ENCODE data around the gene MYO9B. TPM values are rescaled to one million over a fixed set of nuclear protein-coding genes. Genes with fewer than 3 reads are reported as not detected.
"Not testable (repeated sequence)": the region's sequence is repeated elsewhere in the genome, so short reads cannot be mapped to it uniquely, and the experiment has no call there.

Gene MYO9B
- total RNA-seq, 2 donors from 2014 or later: 69.9 to 82.2 TPM

DNA sequence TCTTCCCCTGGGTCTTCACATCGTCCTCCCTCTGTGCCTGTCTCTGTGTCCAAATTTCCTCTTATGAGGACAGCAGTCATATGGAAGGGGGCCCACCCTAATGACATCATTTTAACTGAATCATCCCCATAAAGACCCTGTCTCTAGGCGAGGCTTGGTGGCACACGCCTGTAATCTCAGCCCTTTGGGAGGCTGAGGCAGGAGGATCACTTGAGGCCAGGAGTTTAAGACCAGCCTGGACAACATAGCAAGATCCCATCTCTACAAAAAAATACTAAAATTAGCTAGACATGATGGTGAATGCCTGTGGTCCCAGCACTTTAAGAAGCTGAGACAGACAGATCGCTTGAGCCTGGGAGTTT lies 4.8 kb downstream of the MYO9B start:
- intact Hi-C loops (cut with DNase I, micrococcal nuclease): no loop called here
- DNase-seq (no peak), ATAC-seq (no peak)

DNA sequence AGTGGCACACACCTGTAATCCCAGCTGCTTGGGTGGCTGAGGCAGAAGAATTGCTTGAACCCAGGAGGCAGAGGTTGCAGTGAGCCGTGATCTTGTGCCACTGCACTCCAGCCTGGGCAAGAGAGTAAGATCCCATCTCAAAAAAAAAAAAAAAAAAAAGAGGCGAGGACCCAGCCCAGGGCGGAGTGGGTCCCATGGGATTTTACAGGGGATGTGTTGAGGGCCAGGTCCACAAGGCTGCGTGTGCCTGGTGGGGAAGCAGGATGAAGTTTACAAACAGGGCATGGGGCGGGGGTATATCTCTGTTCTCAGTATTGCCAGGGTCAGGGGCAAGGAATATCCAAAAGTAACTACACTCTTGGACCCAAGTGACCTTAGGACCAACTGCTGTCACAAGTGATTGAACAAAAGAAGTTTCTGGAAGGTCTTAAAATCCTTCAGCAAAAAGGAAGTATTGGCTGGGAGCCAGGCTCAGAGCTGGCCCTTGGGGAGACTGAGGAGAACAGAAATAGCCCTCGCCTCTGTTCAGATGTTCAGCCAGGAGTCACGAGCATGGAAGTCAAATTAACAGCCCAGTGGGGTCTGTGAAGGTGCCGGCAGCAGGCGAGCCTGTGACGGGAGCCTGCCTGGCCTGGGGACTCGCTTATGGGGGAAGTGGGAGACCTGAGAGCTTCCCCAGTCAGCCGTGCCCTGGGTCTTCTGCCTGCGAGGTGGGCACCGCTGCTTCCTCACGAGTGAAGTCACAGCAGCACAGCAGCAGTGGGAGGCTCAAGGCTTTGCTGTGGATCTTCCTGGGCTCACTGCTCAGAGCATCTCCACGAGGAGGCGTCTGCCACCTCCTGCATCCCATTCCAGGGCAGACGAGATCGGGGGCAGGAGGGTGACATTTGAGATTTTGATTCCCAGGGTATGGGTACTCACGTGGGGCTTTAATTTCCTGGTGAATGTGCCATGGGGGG lies 6.4 kb downstream of the MYO9B start:
- intact Hi-C loops (cut with DNase I, micrococcal nuclease): no loop called here
- ATAC-seq: no peak
- no peak for DNase-seq

DNA sequence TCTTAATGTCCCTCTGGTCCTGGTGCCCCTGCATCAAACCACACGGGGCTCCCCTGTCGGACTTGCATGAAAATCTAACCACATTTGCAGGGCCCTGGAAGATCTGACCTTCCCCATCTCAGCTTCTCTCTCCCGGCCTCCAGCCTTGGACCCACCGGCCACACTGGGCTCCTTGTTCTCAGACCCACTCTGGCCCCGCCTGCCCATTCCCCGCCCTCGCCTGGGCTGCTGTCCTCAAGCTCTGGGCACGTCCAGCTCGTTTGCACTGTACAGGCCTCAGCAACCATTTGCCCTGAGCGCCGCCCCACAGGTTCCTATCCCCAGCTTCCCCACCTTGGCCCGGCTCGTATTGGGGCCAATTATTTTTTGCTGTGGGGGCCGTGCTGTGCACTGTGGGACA lies 10.5 kb downstream of the MYO9B start:
- intact Hi-C loops (cut with DNase I, micrococcal nuclease): no loop called here
- ATAC-seq (no peak), DNase-seq (no peak)

DNA sequence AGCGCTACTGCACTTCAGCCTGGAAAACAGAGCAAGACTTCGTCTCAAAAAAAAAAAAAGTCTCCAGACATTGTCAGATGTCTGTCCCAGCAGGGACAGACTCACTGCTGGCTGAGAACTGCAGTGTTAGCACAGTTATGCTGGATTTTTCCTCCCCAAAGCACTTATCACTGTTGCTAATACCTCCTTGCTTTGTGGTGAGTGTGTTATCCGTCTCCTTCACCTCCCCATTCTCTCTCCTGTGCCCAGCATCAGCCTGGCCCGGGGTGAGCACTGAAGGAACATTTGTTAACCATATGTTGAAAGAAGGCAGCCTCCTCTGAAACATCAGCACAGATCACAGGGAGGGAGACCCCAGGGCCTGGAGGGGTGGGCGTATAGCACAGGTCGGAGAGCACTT lies 11.3 kb downstream of the MYO9B start:
- intact Hi-C loops (cut with DNase I, micrococcal nuclease): no loop called here
- no peak for DNase-seq

DNA sequence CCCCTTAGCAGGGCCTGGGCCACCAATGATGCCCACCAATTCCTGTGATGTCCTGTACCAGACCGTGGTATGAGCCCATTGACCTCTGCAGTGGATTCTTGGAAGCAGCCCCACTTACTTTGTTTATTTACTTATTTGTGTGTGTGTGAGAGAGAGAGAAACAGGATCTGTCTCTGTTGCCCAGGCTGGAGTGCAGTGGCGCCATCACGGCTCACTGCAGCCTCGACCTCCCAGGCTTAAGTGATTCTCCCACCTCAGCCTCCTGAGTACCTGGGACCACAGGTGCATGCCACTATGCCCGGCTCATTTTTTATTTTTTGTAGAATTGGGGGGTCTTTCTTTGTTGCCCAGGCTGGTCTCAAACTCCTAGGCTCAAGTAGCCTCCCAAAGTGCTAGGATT lies 13.0 kb downstream of the MYO9B start:
- no peak for ATAC-seq
- intact Hi-C loops (cut with DNase I, micrococcal nuclease): no loop called here
- no peak for DNase-seq

More for the DNA sequence above, 11.3 kb downstream of the MYO9B start:
- ATAC-seq: no peak

DNA sequence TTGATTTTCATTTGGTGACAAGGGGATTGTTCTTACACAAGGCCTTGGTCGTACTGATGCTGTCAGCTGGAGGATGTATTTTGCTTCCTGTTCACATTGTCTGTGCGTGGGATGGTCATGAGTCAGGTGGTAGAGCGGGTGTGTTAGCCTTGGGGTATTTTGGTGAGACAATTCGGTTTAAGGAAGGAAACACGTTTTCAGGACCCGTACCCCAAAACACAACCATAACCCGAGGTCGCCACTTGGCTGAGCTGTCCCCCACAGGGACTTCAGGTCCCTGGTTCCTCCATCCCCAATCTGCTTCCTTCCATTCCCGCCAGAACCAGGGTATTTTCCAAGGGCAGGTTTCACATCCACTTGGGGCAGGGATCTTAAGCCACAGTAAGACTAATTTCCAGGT lies 15.0 kb downstream of the MYO9B start:
- intact Hi-C loops (cut with DNase I, micrococcal nuclease): no loop called here
- no peak for DNase-seq
- ATAC-seq: no peak

DNA sequence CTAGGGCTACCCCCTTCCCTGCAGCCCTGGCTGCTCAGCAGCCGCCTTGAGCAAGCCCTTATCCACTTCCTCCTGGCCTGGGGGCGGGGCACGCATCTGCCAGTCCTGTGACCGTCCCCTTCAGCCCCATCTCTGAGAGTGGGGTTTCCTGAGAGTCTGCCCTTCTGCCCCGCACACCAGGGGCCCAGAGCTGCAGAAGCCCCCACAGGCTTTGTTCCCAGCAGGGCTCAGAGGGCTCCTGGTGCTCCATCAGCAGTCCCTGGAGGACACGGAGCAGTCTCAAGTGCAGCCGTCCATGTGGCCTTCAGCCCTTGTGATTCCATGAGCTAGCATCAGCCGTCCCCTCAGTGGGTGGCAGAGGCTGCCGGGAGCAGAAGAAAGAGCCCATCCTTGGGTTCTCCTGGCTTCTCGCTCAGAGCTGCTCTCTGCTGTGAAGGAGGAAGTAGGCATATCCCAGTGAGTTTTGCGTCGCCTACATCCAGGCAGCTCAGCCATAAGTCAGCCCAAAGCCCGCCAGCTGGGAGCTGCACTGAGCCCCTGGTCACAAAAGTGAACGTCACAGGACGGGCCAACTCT lies 16.3 kb downstream of the MYO9B start:
- peak; percentile 67 for ATAC-seq
- peak; percentile 60 to 68 for DNase-seq
- intact Hi-C loops (cut with DNase I, micrococcal nuclease): no loop called here

DNA sequence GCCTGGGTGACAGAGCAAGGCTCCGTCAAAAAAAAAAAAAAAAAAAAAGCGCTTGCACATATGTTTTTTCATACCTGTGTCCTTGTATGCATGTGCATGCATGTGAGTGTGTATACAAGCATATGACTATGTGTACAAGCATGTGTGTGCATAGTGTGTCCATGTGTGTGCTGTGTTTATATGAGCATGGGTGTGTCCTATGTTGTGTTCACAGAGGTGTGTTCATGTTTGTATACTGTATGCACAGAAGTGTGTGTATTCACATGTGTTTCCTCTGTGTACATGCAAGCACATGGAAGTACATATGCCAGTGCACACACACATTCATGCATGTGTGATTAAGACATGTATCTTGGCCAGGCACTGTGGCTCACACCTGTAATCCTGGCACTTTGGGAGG lies 17.1 kb downstream of the MYO9B start:
- ATAC-seq: no peak

DNA sequence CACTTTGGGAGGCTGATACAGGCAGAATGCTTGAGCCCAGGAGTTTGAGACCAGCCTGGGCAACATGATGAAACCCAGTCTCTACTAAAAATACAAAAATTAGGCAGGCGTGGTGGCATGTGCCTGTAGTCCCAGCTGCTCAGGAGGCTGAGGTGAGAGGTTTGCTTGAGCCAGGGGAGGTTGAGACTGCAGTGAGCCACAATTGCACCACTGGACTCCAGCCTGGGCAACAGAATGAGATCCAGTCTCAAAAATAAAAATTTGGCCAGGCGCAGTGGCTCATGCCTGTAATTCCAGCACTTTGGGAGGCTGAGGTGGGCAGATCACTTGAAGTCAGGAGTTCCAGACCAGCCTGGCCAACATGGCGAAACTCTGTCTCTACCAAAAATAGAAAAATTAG lies 19.1 kb downstream of the MYO9B start:
- DNase-seq; intact Hi-C loops (cut with DNase I, micrococcal nuclease); ATAC-seq: not testable (repeated sequence)

More for the DNA sequence above, 17.1 kb downstream of the MYO9B start:
- intact Hi-C loops (cut with DNase I, micrococcal nuclease): no loop called here
- DNase-seq: no peak

DNA sequence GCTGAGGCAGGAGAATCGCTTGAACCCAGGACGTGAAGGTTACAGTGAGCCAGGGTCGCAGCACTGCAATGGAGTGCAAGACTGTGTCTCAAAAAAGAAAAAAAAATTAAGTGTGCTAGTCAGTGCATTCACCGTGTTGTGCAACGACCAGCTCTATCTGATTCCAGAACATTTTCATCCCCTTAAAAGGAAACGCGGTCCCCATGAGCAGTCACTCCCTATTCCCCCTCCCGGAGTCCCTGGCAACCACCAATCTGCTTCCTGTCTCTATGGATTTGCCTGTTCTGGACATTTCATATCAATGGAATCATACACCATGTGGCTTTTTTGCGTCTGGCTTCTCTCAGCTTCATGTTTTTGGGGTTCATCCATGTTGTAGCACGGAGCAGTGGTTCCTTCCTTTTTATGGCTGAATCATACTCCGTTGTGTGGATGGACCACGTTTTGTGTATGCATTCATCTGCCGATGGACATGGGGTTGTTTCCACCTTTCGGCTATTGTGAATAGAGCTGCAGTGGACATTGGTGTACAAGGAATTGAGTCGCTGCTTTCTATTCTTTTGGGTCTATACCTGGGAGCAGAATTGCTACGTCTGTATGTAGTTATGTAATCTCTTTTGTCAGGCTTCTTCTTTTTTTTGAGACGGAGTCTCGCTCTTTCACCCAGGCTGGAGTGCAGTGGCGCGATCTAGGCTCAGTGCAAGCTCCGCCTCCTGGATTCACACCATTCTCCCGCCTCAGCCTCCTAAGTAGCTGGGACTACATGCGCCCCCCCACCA lies 19.8 kb downstream of the MYO9B start:
- intact Hi-C loops (cut with DNase I, micrococcal nuclease): no loop called here
- DNase-seq: peak in 1 of 2 donors; percentile 65
- ATAC-seq: no peak

DNA sequence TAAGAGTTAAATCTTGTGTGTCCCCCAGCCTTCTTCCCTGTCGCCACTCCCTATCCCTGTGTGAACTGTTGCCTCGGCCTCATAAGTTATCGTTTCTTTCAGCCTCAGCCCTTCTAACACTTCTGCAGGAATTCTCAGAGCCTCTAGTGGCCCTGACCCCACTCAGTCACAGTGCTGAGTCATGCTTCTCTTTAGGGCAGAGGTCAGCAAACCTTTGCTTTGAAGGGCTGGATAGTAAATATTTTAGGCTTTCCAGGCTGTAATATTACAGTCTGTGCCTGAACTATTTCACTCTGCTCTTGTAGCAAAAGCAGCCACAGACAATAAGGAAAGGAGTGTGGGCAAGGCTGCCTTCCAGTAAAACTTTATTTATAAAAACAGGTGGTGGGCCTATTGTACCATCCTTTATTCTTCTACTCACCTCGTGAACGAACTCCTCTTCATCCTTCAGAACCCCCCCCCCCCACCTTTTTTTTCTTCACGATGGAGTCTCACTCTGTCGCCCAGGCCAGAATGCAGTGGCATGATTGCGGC lies 22.1 kb downstream of the MYO9B start:
- intact Hi-C loops (cut with DNase I, micrococcal nuclease): no loop called here
- DNase-seq: no peak
- peak; percentile 67 for ATAC-seq

DNA sequence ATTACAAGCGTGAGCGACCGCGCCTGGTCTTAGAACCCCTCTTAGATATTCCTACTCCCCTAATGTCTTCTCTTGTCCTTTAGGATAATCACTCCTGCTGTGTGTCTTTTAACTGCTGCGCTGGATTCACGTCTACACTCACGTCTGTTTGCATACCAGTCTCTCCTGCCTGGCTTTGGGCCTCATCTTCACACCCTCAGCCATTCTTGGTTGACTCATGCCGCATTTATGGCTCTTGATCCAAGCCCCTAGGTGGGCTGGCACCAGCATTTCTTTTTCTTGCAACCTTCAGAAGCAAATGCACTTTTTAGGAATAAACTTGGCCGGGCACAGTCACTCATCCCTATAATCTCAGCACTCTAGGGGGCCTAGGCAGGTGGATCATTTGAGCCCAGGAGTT lies 22.7 kb downstream of the MYO9B start:
- intact Hi-C loops (cut with DNase I, micrococcal nuclease): no loop called here
- DNase-seq: no peak
- ATAC-seq: no peak

DNA sequence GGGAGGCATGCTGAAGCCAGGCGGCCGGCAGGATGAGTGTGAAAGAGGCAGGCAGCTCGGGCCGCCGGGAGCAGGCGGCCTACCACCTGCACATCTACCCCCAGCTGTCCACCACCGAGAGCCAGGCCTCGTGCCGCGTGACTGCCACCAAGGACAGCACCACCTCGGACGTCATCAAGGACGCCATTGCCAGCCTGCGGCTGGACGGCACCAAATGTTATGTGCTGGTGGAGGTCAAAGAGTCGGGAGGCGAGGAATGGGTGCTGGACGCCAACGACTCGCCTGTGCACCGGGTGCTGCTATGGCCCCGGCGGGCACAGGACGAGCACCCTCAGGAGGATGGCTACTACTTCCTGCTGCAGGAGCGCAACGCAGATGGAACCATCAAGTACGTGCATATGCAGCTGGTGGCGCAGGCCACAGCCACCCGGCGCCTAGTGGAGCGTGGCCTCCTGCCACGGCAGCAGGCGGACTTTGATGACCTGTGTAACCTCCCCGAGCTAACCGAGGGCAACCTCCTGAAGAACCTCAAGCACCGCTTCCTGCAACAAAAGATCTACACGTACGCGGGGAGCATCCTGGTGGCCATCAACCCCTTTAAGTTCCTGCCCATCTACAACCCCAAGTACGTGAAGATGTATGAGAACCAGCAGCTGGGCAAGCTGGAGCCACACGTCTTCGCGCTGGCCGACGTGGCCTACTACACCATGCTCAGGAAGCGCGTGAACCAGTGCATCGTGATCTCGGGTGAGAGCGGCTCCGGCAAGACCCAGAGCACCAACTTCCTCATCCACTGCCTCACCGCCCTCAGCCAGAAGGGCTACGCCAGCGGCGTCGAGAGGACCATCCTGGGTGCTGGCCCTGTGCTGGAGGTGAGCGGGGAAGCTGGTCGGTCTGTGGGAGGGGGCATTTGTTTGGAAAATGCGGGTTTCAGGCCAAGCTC lies 26.4 kb downstream of the MYO9B start:
- intact Hi-C loops (cut with DNase I, micrococcal nuclease): no loop called here
- DNase-seq (no peak), ATAC-seq (no peak)

DNA sequence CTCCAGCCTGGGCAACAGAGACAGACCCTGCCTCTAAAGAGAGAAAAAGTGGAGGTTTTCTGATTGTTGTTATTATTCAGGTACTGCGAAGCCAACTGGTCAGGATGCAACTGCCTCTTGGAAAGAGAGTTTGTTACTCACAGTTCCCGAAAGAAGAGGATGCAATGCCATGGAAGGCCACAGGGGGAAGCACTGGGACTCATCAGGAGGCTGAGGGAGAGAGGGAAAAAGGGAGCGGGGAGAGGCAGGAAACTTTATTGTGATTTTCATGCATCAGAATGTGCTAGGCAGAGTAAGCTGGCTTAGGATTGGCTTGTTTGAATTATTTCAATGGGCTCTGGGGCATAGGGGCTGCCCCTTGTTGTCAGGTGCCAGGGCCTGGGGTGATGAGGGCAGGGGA lies 27.6 kb downstream of the MYO9B start:
- no peak for ATAC-seq
- intact Hi-C loops (cut with DNase I, micrococcal nuclease): no loop called here
- DNase-seq: no peak

DNA sequence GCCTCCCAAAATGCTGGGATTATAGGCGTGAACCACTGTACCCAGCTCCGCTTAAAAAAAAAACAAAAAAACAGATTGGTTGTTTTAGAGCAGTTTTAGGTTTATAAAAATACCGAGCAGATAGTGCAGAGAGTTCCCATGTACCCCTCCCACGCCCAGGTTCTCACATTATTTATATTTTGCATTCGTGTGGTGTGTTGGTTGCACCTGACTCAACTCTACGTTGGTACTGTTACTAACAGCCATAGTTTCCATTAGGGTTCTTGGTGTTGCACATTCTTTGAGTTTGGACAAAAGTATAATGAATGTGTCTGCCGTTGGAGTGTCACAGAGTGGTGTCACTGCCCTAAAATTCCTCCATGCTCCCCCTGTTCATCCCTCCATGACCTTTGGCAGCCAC lies 29.1 kb downstream of the MYO9B start:
- ATAC-seq: no peak
- no peak for DNase-seq
- intact Hi-C loops (cut with DNase I, micrococcal nuclease): no loop called here

DNA sequence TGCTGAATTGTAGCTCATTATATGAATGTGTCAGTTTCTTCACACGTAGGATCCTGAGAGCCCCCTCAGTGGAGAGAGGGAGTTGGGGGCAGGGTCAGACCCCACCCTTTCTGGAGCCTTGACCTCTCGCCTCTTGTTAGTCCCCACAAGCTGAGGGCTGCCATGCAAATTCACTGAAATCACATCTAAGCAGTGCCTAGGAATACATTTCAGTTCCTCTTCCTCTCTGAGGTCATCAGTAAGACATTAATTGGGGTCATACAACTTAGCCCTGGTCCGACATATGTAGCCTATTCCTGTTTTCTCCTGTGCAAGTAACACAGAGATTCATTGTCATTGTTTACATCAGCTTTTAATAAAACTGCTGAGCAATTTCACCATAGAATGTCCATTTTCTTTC lies 30.0 kb downstream of the MYO9B start:
- intact Hi-C loops (cut with DNase I, micrococcal nuclease): no loop called here
- ATAC-seq (no peak), DNase-seq (no peak)

DNA sequence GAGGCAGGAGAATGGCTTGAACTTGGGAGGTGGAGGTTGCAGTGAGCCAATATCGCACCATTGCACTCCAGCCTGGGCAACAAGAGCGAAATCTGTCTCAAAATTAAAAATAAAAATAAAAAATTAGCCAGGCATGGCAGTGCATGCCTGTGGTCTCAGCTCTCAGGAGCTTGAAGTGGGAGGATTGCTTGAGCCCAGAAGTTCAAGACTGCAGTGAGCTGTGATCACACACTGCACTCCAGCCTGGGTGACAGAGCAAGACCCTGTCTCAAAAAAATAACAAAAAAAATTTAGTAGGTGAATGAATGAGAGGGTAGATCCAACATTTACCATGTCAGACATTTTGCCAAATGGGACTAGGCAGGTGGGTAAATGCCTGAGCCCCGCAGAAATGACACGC lies 31.4 kb downstream of the MYO9B start:
- intact Hi-C loops (cut with DNase I, micrococcal nuclease); ATAC-seq; DNase-seq: not testable (repeated sequence)

Measured in left colon (tissue), 2 donors.